GM12872 (cell line): ENCODE measurements around the gene LHPP.

Experiments
- CTCF ChIP-seq: IDR thresholded peaks from 3 replicates; pipeline ENCODE4 v1.5.1; 2011; ENCODE audit warnings: low read depth, mild to moderate bottlenecking, low read length, moderate library complexity; ENCODE audit not compliant: insufficient read depth

Gene LHPP

DNA sequence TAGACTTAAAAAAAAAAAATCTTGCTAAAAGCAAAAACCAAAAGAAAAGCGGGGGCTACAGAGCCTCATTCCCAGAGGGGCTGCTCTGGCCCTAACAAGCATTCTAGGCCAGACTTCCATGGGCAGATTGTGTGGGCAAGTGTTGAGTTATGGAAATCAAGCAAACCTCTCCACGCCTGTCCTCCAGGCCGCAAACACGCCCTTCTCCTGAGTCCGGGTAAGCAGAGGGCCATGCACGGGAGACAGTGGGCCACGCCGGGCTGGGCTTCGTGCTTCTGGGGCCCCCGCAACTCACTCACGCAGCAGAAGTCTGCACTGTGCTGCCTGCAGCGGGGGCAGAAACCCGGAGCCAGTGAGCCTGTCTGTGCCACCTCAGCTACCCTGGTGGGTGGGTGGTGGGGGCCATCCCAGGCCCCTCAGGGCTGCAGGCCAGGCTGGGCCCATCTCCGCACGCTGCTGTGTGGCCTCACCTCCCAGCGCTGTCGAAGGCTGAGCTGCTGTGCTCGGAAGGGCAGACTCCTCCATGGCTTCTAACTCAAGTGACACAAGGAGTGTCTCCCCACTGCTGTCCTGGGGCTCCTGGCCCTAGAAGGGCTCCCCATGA, 156.9 kb downstream of the LHPP start:
- no peak for TF ChIP-seq CTCF

DNA sequence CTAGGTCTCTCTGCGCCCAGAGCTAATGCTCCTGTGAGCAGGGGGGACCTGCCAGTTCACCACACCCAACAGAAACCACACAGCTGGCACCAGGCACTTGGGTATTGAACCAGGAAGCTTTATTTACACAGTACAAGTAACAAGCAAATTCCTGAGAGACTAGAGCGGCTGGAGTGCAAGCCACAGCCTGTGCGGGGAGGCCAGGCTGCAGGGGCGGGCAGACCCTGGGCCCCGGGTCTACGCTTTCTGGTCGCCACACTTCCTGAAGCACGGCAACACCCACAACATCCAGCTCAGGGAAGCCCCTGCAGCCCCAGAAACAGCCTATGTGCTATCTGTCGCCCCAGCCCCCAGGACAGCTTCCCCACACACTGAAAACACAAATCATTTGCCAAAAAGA, 157.6 kb downstream of the LHPP start:
- no peak for TF ChIP-seq CTCF

DNA sequence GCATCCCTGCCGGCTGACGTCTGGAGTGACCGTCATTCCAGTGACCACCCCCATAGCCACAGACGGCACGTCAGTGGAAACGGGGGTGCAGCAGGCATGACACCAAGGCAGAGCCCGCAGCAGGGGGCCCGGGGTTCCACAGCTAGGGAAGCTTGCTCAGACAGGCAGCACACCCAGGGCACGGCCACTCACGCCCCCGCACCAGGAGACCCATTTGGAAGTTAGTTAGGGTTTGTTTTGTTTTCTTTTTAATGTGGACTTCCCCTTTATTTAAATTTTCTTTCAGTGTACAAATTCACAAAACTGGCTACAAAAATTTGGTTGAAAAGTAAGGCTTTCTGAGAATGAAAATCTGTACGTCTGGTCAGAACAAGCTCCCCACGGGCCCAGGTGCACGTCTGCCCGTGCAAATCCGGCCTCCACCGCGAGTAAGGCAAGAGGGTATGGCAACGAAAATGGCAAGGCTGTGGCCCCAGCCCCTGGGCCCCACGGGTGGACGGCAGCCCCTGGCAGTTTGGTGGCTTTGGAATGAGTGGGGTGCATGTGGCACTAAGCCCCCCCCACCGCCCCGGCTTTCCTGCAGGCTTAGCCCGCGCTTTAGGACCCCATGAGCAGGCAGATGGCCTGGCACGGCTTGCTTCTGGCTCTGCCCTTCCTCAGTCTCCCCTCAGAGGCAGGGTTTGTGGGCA, 158.3 kb downstream of the LHPP start:
- TF ChIP-seq CTCF = no peak

GRCh38 chr10:124621637-124622036, 160.0 kb downstream of the LHPP start:
- no peak for TF ChIP-seq CTCF

DNA sequence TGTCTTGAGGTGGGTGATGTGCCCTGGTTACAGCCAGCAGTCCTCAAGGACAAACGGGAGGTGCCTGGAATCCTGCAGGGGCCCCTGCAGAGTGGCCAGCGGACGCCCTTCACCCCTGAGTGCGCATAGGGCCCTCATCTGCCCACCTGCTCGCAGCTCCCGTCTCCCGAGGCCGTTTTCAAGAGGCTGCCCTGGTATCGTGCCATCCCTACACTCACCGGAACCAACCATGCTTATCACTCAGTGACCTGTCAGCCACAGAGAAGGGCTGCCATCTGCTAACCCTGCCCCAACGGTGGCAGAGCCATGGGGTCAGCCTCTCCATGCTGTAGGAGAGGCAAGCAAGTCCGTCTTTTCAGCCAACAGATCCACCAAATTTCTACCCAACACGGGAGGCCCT, 160.5 kb downstream of the LHPP start:
- TF ChIP-seq CTCF = no peak

DNA sequence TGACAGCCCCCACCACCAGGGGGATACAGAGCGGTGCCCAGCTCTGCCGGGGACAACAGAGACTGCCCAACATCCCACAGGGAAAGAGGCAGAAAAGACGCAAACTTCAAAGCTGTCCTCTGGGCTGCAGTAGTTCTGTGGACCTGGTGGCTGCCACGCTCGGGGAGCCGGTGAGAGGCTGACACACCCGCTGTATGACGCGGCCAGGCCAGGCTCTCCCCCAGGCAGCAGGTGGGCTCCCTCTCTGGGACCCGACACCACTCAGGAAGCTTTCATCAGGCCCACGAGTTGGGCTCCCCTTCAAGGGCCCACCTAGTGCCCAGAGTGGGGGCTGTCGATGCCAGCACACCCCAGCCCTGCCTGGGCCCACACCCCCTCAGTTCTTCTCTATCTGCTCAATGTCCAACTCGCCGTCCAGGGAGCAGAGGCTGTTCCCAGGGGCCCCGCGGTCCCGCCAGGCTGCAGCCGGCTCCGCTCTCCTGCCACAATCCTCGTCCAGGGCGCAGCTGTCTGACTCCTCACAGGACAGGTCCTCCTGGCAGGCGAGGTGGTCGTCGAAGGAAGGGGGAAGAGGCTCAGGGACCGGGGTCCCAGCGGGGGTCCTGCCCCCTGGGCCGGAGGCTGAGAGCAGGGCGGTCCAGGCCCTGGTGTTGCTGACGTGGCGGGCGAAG, 161.4 kb downstream of the LHPP start:
- TF ChIP-seq CTCF = no peak

- no peak for TF ChIP-seq CTCF
These were observed 162.4 kb downstream of the LHPP start for GRCh38 chr10:124624006-124624405.
